Smooth muscle cell (in vitro differentiated cells): ENCODE results near the gene NLGN1. TPM values are rescaled to one million over a fixed set of nuclear protein-coding genes. Genes with fewer than 3 reads are reported as not detected.

ENCODE experiments used
- DNase-seq: peaks from one replicate; lab custom pipeline; 2025; ENCODE audit not compliant: unreplicated experiment; lab: John Stamatoyannopoulos, UW
- H2AFZ ChIP-seq: fragments of 200-600 bp; sonication (generic); 2 replicates; pipeline ENCODE4 v1.6.0; 2016; ENCODE audit warnings: antibody characterized with exemption, low read depth, mild to moderate bottlenecking
- H3F3A ChIP-seq: fragments of 200-600 bp; sonication (generic); 2 replicates; pipeline ENCODE4 v1.6.0; 2017; ENCODE audit warnings: antibody characterized with exemption, low read depth
- H3K27ac ChIP-seq: fragments of 200-600 bp; sonication (generic); 2 replicates; pipeline ENCODE4 v1.5.1; 2016; ENCODE audit warnings: low read depth, mild to moderate bottlenecking
- H3K27me3 ChIP-seq: fragments of 200-600 bp; sonication (generic); 2 replicates; pipeline ENCODE4 v1.6.1; 2016; ENCODE audit warnings: low read depth, mild to moderate bottlenecking
- H3K36me3 ChIP-seq: fragments of 200-600 bp; sonication (generic); 2 replicates; pipeline ENCODE4 v1.5.1; 2016; ENCODE audit warnings: low read depth
- H3K4me1 ChIP-seq: fragments of 200-600 bp; sonication (generic); 2 replicates; pipeline ENCODE4 v1.5.1; 2016; ENCODE audit warnings: low read depth
- H3K4me2 ChIP-seq: fragments of 200-600 bp; sonication (generic); 2 replicates; pipeline ENCODE4 v1.6.0; 2016; ENCODE audit warnings: mild to moderate bottlenecking
- H3K4me3 ChIP-seq: fragments of 200-600 bp; sonication (generic); 2 replicates; pipeline ENCODE4 v1.5.1; 2016; ENCODE audit warnings: mild to moderate bottlenecking
- H3K79me2 ChIP-seq: fragments of 200-600 bp; sonication (generic); 2 replicates; pipeline ENCODE4 v1.6.0; 2016; ENCODE audit warnings: low read depth, mild to moderate bottlenecking
- H3K9ac ChIP-seq: fragments of 200-600 bp; sonication (generic); 2 replicates; pipeline ENCODE4 v1.6.0; 2016; ENCODE audit warnings: low read depth
- H3K9me3 ChIP-seq: fragments of 200-600 bp; sonication (generic); replicated peaks from 2 replicates; pipeline ENCODE4 v1.5.1; 2016; ENCODE audit warnings: low read depth
- H4K20me1 ChIP-seq: fragments of 200-600 bp; sonication (generic); 2 replicates; pipeline ENCODE4 v1.6.0; 2016; ENCODE audit warnings: low read depth
- CTCF ChIP-seq: fragments of 200-600 bp; sonication (generic); IDR thresholded peaks from 2 replicates; pipeline ENCODE4 v1.5.1; 2017; ENCODE audit warnings: borderline replicate concordance, mild to moderate bottlenecking, antibody characterized with exemption; ENCODE audit not compliant: insufficient read depth, poor library complexity, severe bottlenecking
- WGBS: methylation state at CpG from one replicate; pipeline ENCODE4 v1.1.7; 2016; ENCODE audit warnings: low lambda C conversion rate; 5-methylcytosine and 5-hydroxymethylcytosine counted together
- polyA plus RNA-seq: library from polyadenylated mRNA; unstranded; fragments of >200 nt; fragmentation: Nextera tagmentation; extraction: Ambion mirVana; gene quantifications from 2 replicates; pipeline ENCODE4 v1.2.1, GENCODE V29; 2016
- total RNA-seq: library from RNA; depleted of rRNA; stranded (reverse); fragments of >200 nt; gene quantifications from 2 replicates; pipeline ENCODE4 v1.2.3, GENCODE V29; 2014

NLGN1 gene
- total and polyA plus RNA-seq, 2 experiments from 2014 or later, result 0.04 TPM; not detected in 1

- Histone ChIP-seq H3F3A (no peaks in the 10 kb centered on the region), H3K79me2 (no peaks in the 10 kb centered on the region), H3K4me1 (no peaks in the 10 kb centered on the region), H2AFZ (no peak overlapping the region), H3K36me3 (no peaks in the 10 kb centered on the region), H3K27ac (no peak overlapping the region), H3K4me2 (no peak overlapping the region), H3K9ac (no peak overlapping the region), H3K4me3 (no peak overlapping the region), H3K9me3 (no peaks in the 10 kb centered on the region), H4K20me1 (no peaks in the 10 kb centered on the region), H3K27me3 (no peaks in the 10 kb centered on the region)
- TF ChIP-seq CTCF, result no peak
- 74% methylated on average over 7 of the region's 7 CpGs for WGBS
- no peak for DNase-seq
Observed at GRCh38 chr3:174102274-174102673, 704.7 kb downstream of the NLGN1 start.

- no peak for DNase-seq
- H3K4me2 ChIP-seq, result no peak overlapping the region
- no peak overlapping the region for H3K9ac ChIP-seq
- no peak overlapping the region for H2AFZ ChIP-seq
- H3K27me3 ChIP-seq, result no peaks in the 10 kb centered on the region
- no peaks in the 10 kb centered on the region for H3K9me3 ChIP-seq
- H3K4me1 ChIP-seq, result no peaks in the 10 kb centered on the region
- no peaks in the 10 kb centered on the region for H3F3A ChIP-seq
- H3K4me3 ChIP-seq, result no peak overlapping the region
- no peak overlapping the region for H3K27ac ChIP-seq
- H3K79me2 ChIP-seq, result no peaks in the 10 kb centered on the region
- 92% methylated on average over 3 of the region's 3 CpGs for WGBS
- H3K36me3 ChIP-seq, result no peaks in the 10 kb centered on the region
- no peak for TF ChIP-seq CTCF
- H4K20me1 ChIP-seq, result no peaks in the 10 kb centered on the region
Observed at GRCh38 chr3:174102866-174103265, 705.3 kb downstream of the NLGN1 start.

- TF ChIP-seq CTCF, result no peak
- H3K36me3 ChIP-seq, result no peaks in the 10 kb centered on the region
- no peaks in the 10 kb centered on the region for H3K79me2 ChIP-seq
- no peak for DNase-seq
- H3K27ac ChIP-seq, result no peak overlapping the region
- H4K20me1 ChIP-seq, result no peaks in the 10 kb centered on the region
- H2AFZ ChIP-seq, result no peak overlapping the region
- H3K4me1 ChIP-seq, result no peaks in the 10 kb centered on the region
- WGBS, result 93% methylated on average over 3 of the region's 3 CpGs
- no peaks in the 10 kb centered on the region for H3K9me3 ChIP-seq
- no peaks in the 10 kb centered on the region for H3F3A ChIP-seq
- no peak overlapping the region for H3K9ac ChIP-seq
- no peak overlapping the region for H3K4me2 ChIP-seq
- H3K4me3 ChIP-seq, result no peak overlapping the region
- H3K27me3 ChIP-seq, result no peaks in the 10 kb centered on the region
Observed at GRCh38 chr3:174110761-174111160, 713.2 kb downstream of the NLGN1 start.

- WGBS, result 95% methylated on average over 2 of the region's 2 CpGs
- no peak for DNase-seq
Observed at GRCh38 chr3:174111776-174112175, 714.2 kb downstream of the NLGN1 start.

More at GRCh38 chr3:174111776-174112175, 714.2 kb downstream of the NLGN1 start:
- H3K79me2 ChIP-seq, result no peaks in the 10 kb centered on the region
- H3K36me3 ChIP-seq, result no peaks in the 10 kb centered on the region
- H3F3A ChIP-seq, result no peaks in the 10 kb centered on the region
- no peak for TF ChIP-seq CTCF
- no peak overlapping the region for H3K27ac ChIP-seq
- H2AFZ ChIP-seq, result no peak overlapping the region
- no peaks in the 10 kb centered on the region for H3K9me3 ChIP-seq
- H3K4me1 ChIP-seq, result no peaks in the 10 kb centered on the region
- no peaks in the 10 kb centered on the region for H3K27me3 ChIP-seq
- no peak overlapping the region for H3K4me2 ChIP-seq
- no peaks in the 10 kb centered on the region for H4K20me1 ChIP-seq
- no peak overlapping the region for H3K9ac ChIP-seq
- H3K4me3 ChIP-seq, result no peak overlapping the region
